ENCODE measurements around the gene HACL1. TPM values are rescaled to one million over a fixed set of nuclear protein-coding genes. Genes with fewer than 3 reads are reported as not detected.
"Not testable (repeated sequence)": the region's sequence is repeated elsewhere in the genome, so short reads cannot be mapped to it uniquely, and the experiment has no call there.

Gene HACL1
- total RNA-seq, 1 donor from 2014 or later = 34.0 TPM

DNA sequence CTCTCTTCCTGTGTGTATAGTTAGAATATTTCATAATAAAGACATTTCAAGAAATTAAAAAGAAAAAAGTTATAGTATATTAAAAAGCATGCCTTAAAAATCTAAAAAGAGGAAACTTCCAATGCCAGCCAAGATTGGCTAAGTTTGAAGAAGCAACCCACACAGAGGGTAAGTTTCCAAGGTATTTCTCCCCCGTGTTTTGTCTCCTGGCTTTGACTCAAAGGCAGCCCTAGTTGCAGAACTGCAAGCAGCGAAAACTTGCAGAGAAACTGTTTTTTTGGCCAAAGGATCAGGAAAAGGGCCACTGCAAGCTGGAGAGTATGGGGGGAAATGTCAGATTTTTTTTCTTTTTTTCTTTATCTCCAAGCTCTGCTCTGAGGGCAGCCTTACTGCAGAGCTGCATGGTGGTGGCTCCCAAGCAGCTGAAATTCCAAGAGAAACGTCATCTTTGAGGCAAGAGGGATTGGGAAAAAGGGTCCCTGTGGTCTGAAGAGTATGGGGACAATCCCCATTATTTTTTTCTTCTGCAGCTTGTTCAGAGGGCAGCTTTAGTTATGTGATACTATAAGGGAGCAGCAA, 23.0 kb downstream of the HACL1 start:
- no peak for DNase-seq

DNA sequence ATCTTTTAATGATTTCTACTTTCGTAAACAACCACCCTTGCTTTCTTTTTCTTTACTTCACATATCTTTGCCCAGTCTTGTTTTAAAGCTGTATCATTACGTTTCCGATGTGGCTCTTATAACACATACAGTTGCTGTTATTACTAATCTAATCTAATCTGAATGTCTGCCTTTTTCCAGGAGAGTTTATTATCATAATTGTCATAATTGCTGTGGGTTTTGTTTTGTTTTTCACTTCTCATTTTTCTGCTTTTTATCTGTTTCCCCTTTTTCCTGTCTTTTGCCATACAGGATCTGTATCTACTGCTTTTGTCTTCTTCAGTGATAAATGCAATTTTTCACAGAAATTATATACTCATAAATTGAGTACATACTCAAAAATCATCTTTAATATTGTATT, 24.9 kb downstream of the HACL1 start:
- no peak for DNase-seq

DNA sequence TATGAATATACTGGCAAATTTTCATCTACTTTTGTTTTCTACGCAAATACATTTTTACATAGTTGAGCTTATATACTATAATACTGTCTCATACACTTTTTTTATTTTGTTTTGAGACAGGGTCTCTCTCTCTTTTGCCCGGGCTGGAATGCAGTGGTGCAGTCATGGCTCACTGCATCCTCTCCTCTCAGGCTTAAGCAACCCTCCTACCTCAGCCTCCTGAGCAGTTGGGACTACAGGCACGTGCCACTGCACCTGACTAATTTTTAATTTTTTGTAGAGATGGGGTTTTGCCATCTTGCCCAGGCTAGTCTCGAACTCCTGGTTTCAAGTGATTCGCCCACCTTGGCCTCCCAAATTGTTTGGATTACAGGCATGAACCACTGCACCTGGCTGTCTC, 25.9 kb downstream of the HACL1 start:
- DNase-seq = no peak

GRCh38 chr3:15572138-15572537, 29.2 kb downstream of the HACL1 start:
- DNase-seq = no peak

DNA sequence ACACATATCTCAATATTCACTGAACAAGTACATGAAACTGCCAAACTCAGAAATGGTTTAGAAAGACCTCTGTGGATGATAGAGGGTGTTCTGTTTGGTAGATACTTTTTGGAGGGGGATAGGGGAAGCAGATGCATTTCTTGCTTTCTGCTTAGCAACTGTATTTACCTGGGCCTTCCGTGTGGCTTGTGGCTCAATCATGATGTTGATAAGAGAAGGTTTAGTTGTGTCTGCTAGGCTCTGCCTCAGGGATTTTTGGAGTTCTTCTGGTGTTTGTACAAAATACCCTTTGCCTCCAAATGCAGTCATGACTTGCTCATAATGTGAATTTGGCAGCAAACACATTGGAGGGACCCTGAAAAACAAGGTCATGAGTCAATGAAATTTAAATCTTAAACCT, 38.2 kb downstream of the HACL1 start:
- no peak for DNase-seq

DNA sequence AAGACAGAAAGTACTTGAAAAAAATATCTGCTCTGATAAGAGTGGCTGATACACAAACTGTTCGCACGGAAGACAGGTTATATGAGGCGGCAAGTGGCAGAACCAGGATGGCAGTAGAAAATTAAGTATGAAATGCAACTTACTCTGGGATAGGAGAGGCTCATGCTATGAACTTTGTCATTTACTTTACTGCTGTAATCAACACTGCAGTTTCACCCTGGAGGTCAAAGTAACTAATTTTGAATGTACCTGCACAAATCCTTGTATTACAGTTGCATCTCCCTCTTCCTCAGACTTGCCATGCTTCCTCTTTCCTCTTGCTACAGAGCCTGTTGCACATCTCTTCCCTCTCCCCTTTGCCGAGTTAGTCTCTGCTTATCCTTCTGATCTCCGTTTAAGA, 38.8 kb downstream of the HACL1 start:
- DNase-seq = no peak

GRCh38 chr3:15558581-15558980, 42.8 kb downstream of the HACL1 start:
- no peak for DNase-seq

DNA sequence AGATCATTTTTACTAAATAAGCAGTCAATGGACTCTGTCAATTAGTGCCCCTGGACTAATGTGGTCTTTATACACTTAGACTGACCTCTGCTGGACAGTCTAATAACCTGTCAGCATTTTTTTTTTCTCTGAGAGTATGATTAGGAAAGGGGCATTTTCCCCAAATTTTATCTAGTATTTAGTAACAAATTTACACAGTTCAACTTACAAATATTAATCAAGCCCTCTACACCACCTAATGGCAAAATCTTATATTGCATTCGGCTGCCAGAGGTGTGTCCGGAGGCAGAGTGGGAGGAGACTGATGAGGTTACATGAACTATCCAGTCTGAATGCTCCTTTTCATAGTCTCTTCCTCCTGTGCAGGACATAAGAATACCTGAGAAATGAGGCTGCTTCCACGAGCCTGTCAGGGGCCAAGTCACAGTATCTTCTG, 43.8 kb downstream of the HACL1 start:
- DNase-seq = peak; percentile 88

DNA sequence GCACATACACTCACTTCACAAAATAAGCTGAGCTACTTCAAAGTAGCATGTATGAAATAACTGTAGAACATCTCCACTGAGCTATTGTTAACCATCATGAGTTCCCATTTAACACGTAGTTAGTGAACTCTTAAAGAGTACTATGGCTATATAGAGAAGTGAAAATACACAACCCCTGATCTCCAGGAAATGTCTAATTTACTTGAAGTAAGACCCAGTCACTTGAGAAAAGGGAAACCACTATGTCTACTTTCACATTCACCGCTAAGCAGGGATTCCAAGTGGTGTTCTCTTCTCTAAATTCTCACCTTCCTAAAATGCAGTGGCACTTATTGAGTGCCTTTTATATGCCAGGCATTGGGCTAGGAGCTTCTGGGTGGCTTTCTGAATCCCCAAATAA, 44.9 kb downstream of the HACL1 start:
- DNase-seq = no peak

- no peak for DNase-seq
Measured at GRCh38 chr3:15553749-15554148, 47.6 kb downstream of the HACL1 start.

DNA sequence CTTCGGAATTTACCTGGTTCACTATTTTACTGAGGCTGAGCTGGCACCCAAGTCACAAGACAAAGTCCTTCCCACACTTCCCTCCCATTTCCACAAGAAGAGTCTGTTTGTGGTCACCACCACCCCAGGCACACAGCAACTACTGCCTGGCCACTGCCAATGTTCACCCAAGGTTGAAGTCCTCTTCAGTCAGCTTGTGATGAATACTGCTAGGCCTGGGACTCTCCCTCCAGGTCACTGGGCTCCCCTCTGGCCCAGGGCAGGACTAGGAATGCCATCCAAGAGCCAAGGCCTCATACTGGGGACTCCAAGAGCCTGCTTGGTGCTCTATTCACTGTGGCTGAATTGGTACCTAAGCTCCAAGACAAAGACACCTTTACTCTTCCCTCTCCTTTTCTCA, 49.5 kb downstream of the HACL1 start:
- no peak for DNase-seq

DNA sequence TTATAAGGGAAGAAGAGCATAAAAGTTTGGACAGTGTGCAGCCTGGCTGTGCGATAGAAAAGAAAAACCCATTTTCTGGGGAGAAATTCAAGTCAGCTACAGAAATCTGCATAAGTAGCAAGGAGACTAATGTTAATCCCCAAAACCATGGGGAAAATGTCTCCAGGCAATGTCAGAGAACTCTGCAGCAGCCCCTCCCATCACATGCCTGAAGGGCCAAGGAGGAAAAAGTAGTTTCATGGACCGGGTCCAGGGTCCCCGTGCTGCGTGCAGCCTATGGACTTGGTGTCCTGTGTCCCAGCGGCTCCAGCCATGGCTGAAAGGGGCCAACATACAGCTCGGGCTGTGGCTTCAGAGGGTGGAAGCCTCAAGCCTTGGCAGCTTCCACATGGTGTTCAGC, 51.5 kb downstream of the HACL1 start:
- no peak for DNase-seq

- DNase-seq = peak; percentile 65
Measured at GRCh38 chr3:15542614-15543013, 58.8 kb downstream of the HACL1 start.

GRCh38 chr3:15541371-15541770, 60.0 kb downstream of the HACL1 start:
- DNase-seq = no peak

GRCh38 chr3:15539066-15539465, 62.3 kb downstream of the HACL1 start:
- no peak for DNase-seq

DNA sequence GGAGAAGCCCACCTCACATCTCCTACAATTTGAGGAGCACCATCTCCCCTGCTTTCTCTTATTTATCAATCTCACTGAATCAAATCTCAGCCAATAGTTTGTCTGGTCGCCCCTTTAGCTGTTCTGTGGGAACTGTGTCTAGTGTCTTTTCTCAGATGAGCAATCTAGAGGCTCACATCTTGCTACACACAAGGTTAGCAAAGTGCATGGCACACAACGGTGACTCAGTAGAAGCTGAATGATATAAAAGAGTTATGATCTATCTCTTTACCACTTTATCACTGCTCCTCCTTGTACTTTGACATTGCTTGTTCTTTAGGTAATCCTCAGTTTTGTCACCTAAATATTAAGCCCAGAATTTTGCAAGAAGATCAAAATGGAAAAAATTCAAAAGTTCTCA, 63.0 kb downstream of the HACL1 start:
- DNase-seq = no peak

DNA sequence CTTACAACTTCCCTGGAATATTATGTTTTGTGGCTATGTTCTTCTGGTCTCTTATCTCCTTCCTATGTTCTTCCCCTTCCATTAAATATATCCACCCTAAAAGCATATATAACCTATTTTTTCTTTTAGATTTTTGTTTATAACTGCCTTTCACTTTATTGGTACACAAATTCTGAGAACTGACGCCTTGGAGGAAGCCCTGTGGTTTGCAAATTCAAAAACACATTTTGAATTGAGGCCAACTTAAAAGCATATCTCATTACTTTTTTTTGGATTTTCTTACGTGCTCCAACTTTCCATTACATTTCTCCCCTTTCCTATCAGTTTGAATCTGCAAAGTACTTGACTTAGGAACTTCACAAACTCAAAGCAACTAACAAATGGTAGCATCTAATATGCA, 64.5 kb downstream of the HACL1 start:
- no peak for DNase-seq

DNA sequence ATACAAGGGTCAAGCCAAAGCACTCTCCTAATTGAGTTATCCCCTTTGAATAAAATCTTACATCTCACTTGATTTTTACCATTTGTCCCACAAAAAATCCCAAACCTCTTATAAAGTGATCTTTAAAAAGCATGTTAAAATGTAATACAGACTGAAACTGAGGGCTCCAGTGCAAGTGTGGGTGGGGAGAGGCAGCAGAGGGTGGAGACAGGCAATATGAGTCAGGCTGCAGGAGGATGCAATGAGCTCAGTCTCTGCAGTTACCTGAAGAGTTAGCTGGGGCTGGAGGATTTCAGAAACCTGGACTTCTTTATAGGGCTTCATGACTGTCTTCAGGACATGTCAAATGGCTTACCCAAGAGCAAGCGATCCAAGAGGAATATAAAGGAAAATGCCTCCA, 65.6 kb downstream of the HACL1 start:
- no peak for DNase-seq

- not testable (repeated sequence) for DNase-seq
Measured at GRCh38 chr3:15532614-15533013, 68.8 kb downstream of the HACL1 start.

GRCh38 chr3:15531346-15531745, 70.0 kb downstream of the HACL1 start:
- DNase-seq = no peak

DNA sequence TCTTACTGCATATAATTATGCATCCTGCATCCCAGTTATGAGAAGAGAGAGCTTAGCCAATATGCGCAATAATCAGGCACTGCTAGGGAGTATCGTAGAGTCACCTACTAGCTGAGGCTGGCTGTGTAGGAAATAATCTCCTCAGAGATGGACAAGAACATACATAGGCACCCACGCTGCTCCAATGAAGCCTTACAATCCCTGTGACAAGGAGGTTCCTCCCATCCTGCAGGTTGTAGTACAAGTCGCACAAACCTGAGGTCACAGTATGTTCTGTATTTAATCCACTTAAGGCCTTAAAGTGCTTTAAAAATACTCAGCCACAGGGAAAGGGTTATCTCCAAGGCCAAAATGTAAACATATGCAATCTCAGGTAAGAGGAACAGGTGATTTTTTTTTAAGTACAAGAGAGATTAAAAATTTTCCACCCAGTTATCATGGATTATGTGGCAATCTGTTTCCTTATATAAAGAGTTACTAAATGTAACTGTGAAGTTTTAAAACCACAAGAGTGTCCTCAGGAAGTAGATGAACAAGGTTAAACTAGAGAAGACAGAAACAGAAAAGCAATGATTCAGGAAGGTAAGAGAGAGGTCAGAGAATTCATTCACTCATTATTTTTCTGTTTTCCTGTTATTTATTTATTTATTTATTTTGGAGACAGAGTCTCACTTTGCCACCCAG, 72.4 kb downstream of the HACL1 start:
- DNase-seq = no peak

GRCh38 chr3:15527031-15527459, 74.3 kb downstream of the HACL1 start:
- DNase-seq = no peak

DNA sequence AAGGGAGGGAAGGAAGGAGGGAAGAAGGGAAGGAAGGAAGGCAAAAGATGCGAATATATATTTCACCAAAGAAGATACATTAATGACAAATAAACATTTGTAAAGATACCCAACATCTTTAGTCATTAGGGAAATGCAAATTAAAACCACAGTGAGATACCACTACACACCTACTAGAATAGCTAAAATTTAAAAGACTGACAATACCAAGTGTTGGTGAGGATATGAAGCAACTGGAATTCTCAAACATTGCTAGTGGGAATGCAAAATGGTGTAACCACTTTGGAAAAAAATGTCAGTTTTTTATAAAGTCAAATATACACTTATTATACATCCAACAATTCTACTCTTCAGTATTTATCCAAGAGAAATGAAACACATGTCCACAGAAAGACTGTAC, 75.6 kb downstream of the HACL1 start:
- DNase-seq = no peak

- no peak for DNase-seq
Measured at GRCh38 chr3:15523660-15524417, 77.5 kb downstream of the HACL1 start.
